DND-41 (cell line): ENCODE data around the gene FAM236A.
"Not testable (repeated sequence)": the region's sequence is repeated elsewhere in the genome, so short reads cannot be mapped to it uniquely, and the experiment has no call there.

ENCODE experiments used
- EZH2 ChIP-seq: IDR thresholded peaks from 3 replicates; pipeline ENCODE4 v1.6.1; 2012; ENCODE audit warnings: borderline replicate concordance, low read depth, mild to moderate bottlenecking, moderate library complexity, low read length, inconsistent platforms; ENCODE audit not compliant: severe bottlenecking
- TF ChIP-seq, protein P1 (sequence below): IDR thresholded peaks from 2 replicates; pipeline ENCODE4 v1.5.1; 2012; ENCODE audit warnings: borderline replicate concordance, low read length, moderate library complexity, mild to moderate bottlenecking; ENCODE audit not compliant: poor library complexity, severe bottlenecking; ENCODE audit errors: extremely low read depth

- not testable (repeated sequence) for TF ChIP-seq EZH2
- TF ChIP-seq, protein P1, sequence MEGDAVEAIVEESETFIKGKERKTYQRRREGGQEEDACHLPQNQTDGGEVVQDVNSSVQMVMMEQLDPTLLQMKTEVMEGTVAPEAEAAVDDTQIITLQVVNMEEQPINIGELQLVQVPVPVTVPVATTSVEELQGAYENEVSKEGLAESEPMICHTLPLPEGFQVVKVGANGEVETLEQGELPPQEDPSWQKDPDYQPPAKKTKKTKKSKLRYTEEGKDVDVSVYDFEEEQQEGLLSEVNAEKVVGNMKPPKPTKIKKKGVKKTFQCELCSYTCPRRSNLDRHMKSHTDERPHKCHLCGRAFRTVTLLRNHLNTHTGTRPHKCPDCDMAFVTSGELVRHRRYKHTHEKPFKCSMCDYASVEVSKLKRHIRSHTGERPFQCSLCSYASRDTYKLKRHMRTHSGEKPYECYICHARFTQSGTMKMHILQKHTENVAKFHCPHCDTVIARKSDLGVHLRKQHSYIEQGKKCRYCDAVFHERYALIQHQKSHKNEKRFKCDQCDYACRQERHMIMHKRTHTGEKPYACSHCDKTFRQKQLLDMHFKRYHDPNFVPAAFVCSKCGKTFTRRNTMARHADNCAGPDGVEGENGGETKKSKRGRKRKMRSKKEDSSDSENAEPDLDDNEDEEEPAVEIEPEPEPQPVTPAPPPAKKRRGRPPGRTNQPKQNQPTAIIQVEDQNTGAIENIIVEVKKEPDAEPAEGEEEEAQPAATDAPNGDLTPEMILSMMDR = not testable (repeated sequence)
Observed at GRCh38 chrX:72916096-72916495, 21.9 kb upstream of the FAM236A start.
